HFF-Myc (cell line): Measurements from ENCODE around the gene RIC8A.

ENCODE experiments used
- DNase-seq: peaks from one replicate; pipeline ENCODE4 v3.0.0-alpha.2; 2011; ENCODE audit warnings: low read depth; ENCODE audit errors: extremely low read depth
- H3K4me3 ChIP-seq: replicated peaks from 2 replicates; pipeline ENCODE4 v1.5.1; 2011; ENCODE audit warnings: low read depth, mild to moderate bottlenecking, control low read depth, low read length
- TF ChIP-seq, protein P1 (sequence below): IDR thresholded peaks from 2 replicates; pipeline ENCODE4 v1.5.1; 2012; ENCODE audit warnings: mild to moderate bottlenecking, low read depth, low read length, control low read depth; ENCODE audit errors: missing control alignments

RIC8A gene

GRCh38 chr11:206002-206384, 1.5 kb upstream of the RIC8A start:
- no peak for DNase-seq
- TF ChIP-seq, protein P1, sequence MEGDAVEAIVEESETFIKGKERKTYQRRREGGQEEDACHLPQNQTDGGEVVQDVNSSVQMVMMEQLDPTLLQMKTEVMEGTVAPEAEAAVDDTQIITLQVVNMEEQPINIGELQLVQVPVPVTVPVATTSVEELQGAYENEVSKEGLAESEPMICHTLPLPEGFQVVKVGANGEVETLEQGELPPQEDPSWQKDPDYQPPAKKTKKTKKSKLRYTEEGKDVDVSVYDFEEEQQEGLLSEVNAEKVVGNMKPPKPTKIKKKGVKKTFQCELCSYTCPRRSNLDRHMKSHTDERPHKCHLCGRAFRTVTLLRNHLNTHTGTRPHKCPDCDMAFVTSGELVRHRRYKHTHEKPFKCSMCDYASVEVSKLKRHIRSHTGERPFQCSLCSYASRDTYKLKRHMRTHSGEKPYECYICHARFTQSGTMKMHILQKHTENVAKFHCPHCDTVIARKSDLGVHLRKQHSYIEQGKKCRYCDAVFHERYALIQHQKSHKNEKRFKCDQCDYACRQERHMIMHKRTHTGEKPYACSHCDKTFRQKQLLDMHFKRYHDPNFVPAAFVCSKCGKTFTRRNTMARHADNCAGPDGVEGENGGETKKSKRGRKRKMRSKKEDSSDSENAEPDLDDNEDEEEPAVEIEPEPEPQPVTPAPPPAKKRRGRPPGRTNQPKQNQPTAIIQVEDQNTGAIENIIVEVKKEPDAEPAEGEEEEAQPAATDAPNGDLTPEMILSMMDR = no peak
- peak overlapping the region; percentile 70 for H3K4me3 ChIP-seq

- TF ChIP-seq, protein P1 = no peak
- DNase-seq = no peak
- H3K4me3 ChIP-seq = peak overlapping the region; percentile 70
These were observed 841 bp upstream of the RIC8A start for GRCh38 chr11:206526-207207.

DNA sequence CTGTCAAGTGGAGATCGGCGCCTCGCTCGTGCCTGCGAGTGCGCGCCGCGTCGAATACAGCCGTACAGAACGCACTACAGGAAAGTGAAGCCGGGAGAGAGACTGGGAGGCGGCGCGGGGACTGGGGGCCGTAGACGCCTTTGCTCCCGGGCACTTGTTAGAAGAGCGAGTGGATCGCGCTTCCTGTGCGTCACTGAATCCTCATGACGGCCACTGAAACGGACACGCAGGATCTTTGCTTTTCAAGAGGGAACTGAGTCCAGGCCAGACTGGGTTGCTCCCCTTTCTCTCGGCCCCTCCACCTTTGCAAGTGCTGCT, 314 bp downstream of the RIC8A start:
- TF ChIP-seq, protein P1 = no peak
- DNase-seq = no peak
- peak overlapping the region; percentile 70 for H3K4me3 ChIP-seq

DNA sequence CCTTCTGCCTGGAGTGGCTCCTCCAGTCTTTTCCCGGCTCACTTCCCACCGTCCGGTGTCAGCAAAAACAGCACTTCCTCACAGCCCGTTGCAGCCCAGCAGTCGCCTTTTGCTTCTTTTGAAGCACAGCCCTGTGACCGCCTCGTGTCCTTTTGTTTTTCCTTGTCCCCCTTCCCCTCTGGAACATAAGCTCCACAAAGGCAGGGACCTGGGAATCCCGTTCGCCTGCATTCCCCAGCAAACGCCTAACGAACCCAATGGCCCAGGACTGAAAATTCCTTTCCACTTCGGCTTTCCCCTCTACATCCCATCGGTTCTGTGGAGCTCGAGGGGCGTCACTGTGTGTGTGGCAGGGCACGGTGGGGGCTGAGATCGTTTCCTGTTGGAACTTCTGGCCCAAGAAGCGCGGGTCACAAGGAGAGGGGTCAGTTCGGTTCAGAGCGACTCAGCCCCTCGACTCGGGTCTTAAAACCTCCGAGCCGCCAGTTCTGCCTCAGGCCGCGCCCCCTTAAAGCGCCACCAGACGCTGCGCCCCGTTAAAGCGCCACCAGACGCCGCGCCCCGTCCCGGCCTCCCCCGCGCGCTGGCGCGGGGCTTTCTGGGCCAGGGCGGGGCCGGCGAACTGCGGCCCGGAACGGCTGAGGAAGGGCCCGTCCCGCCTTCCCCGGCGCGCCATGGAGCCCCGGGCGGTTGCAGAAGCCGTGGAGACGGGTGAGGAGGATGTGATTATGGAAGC, 841 bp downstream of the RIC8A start:
- H3K4me3 ChIP-seq = peak overlapping the region; percentile 70
- TF ChIP-seq, protein P1 = no peak
- DNase-seq = no peak

GRCh38 chr11:208917-209260, 1.4 kb downstream of the RIC8A start:
- H3K4me3 ChIP-seq = peak overlapping the region; percentile 70
- TF ChIP-seq, protein P1 = no peak
- DNase-seq = no peak

GRCh38 chr11:209275-210121, 2.0 kb downstream of the RIC8A start:
- DNase-seq = no peak
- H3K4me3 ChIP-seq = peak overlapping the region; percentile 70
- TF ChIP-seq, protein P1 = peak; percentile 3
